NCI-H69 (cell line): ENCODE measurements around the gene CA9.
"Not testable (repeated sequence)": the region's sequence is repeated elsewhere in the genome, so short reads cannot be mapped to it uniquely, and the experiment has no call there.

Experiments
- DNase-seq: peaks from one replicate; lab custom pipeline; 2025; lab: John Stamatoyannopoulos, UW

The CA9 gene

GRCh38 chr9:35673132-35674024, at the start of gene CA9:
TSS of gene CA9 (plus strand) at chr9:35673928. CDS start at chr9:35673960, 32 bp downstream.
- DNase-seq: peak; percentile 67

DNA sequence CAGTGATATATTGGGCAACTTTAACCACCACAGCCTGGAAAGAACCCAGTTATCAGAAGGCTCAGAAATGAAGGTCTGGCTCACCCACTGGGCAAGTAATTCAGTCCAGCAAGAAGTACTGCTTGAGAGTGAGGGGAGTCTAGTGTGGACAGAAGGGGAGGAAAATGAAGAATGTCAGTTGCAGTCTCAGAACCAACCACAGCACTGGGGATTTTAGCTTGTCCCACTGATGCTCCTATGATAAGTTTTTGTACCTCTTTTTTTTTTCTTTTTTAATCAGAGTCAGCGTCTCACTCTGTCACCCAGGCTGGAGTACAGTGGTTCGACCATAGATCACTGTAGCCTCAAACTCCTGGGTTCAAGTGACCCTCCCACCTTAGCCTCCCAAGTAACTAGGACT, 46.2 kb upstream of the CA9 start:
- DNase-seq: no peak

GRCh38 chr9:35628389-35628991, 45.2 kb upstream of the CA9 start:
- no peak for DNase-seq

- no peak for DNase-seq
Observed at GRCh38 chr9:35629597-35629996, 44.1 kb upstream of the CA9 start.

- no peak for DNase-seq
Observed at GRCh38 chr9:35635730-35636129, 38.0 kb upstream of the CA9 start.

DNA sequence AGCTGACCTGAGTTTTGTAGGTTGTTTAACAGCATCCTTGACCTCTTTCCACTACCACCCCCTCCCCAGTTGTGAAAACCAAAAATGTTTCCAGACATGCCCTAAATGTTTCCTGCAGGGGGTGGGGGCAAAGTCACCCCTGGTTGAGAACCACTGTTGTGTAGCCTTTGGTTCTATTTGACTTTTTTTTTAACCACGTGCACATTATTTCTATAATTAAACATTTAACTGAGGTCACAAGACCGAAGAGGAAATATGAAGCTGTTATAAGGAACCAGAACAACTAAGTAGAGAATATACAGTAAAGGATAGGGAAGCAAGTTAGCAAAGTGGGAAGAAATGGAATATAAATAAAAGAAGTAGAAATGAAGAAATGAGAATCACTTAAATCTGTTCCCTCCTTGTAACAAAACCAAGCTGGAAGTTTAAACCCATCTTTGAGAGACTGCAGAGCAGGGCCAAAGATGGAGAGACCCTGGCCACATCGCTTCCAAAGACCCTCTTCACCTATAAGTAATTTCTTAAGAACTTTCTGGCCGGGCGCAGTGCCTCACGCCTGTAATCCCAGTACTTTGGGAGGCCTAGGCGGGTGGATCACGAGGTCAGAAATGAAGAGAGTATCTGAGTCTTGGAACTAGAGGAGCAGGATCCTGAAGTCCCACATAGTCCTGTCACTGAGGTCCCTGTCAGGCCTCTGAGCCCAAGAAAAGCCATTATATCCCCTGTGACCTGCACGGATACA, 37.4 kb upstream of the CA9 start:
- no peak for DNase-seq

DNA sequence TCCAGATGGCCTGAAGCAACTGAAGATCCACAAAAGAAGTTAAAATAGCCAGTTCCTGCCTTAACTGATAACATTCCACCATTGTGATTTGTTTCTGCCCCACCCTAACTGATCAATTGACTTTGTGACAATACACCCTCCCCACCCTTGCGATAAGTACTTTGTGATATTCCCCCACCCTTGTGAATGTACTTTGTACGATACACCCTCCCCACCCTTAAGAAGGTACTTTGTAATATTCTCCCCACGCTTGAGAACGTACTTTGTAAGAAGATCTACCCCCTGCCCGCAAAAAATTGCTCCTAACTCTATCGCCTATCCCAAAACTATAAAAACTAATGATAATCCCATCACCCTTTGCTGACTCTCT, 36.9 kb upstream of the CA9 start:
- not testable (repeated sequence) for DNase-seq

- DNase-seq: not testable (repeated sequence)
Observed at GRCh38 chr9:35637427-35637955, 36.2 kb upstream of the CA9 start.

DNA sequence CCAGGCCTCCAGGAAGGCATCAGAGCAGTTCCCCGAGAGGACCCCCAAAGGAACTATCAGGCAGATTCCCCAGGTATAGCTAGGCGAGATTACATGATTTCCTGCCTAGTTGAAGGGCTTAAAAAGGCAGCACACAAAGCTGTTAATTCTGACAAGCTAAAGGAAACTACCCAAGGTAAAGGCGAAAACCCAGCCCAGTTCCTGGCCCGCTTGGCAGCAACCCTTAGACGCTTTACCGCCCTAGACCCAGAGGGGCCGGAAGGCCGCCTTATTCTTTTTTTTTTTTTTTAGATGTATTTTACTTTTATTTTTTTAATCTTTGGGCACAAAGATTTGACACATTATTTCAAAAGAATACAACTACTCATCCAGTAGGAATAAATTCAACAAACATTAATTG, 35.0 kb upstream of the CA9 start:
- not testable (repeated sequence) for DNase-seq

DNA sequence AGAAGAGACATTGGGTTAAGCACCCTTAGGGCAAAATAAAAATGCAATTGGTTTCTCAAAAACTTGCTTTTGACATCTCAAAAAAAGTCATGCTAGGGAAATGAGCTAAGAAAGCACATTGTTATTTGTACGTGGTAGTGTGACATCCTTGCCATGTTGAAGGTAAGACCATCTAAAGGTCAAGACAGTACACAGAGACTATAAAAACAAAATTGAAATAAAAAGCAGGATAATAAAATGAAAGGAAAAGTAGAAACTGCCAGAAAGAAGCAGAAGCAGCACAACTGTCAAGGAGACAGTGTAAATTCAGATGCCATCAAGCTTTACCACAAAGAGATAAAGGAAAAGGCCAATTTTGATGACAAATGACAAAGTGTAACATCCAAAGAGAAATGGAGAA, 34.5 kb upstream of the CA9 start:
- DNase-seq: not testable (repeated sequence)

DNA sequence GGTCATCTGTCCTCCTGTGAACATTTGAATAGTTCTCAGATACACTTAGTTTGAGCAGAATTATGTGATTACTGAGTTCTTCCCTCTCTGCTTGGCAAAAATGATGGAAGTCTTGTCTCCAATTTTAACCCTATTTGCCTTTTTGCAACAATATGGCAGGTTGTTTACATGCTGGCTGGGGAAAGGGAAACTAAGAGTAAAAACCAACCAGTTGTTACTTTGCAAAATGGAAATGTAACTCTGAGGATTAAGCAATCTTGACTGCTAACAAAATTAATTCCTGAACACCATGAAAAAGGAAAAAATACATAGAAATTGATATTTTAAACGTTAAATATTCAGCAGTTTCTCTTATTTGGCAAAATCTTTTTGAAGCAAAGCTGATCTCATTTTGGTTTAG, 34.1 kb upstream of the CA9 start:
- DNase-seq: no peak

GRCh38 chr9:35640431-35640830, 33.3 kb upstream of the CA9 start:
- not testable (repeated sequence) for DNase-seq

DNA sequence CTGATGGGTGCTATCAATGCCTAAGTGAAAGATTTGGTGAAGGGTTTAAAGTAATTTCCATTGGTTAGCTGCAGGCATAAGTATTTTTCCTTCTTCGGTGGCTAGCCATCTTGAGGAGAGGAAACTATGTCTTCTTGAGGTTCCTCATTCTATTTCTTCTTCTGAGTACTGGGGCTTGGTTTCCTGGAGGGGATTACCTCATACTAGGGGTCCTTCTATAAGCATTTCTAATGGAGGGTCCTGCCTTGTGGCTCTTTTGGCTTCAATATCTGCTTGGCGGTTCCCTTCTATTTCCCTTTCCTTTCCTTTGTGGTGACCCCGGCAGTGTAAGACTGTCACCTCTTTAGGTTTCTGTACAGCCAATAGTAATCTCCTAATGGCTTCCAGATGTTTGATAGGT, 32.2 kb upstream of the CA9 start:
- DNase-seq: not testable (repeated sequence)

DNA sequence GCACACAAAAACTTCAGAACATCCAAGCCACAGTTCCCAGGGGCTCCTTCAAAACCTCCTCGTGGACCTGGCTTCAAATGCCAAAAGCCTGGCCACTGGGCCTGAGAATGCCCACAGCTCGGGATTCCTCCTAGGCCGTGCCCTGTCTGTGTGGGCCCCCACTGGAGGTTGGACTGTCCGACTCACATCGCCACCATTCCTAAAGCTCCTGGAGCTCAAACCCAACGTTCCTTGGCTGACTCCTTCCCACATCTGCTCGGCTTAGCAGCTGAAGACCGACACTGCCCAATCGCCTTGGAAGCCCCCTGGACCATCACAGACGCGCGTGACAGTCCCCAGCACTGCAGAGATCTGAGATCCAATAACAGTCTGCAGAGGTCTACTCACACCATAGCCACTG, 30.7 kb upstream of the CA9 start:
- no peak for DNase-seq

GRCh38 chr9:35645736-35646135, 28.0 kb upstream of the CA9 start:
- not testable (repeated sequence) for DNase-seq

- DNase-seq: peak; percentile 76
Observed at GRCh38 chr9:35646153-35646532, 27.6 kb upstream of the CA9 start.

- peak; percentile 94 for DNase-seq
Observed at GRCh38 chr9:35646533-35647265, 27.0 kb upstream of the CA9 start.

DNA sequence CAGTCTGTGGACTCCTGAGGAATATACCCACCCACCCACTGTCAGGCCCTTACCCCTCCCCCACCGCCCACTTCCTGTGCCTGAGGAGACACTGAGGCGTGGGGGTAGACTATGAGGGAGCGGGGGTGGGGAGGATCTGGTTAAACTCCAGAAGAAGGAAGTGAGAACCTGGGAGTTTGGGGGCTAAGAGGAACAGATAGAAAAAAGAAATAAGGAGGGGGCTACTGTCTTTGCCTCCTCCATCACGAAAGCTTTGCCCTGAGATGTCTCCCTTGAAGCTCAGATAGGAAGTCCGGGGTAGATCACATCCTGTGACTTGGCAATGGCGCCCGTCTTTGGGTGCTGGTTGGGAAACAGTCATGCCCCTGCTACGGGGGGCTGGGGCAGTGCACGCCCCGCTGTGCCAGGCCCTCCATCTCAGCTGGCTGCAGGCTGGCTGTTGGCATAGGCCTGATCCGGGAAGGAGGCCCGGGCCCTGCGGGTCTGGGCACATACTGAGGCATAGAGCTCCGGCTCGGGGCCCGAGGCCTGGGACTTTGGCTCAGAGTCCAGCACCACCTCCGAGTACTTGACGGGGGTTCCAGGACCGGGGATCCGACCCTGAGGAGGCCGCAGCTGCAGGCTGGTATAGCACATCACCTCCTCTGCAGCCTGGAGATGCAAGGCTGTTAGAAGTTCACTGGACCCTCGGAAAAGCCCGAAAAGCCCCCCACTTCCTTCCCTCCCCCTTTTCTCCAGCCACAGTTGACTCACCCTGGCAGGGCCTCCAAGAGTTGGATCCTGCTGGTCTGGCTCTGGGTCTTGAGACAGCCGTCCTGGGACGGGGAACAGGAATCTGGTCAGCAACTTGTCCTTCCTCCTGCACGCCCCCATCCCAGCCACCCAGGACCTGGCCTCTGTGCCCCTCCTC, 24.0 kb upstream of the CA9 start:
- no peak for DNase-seq

DNA sequence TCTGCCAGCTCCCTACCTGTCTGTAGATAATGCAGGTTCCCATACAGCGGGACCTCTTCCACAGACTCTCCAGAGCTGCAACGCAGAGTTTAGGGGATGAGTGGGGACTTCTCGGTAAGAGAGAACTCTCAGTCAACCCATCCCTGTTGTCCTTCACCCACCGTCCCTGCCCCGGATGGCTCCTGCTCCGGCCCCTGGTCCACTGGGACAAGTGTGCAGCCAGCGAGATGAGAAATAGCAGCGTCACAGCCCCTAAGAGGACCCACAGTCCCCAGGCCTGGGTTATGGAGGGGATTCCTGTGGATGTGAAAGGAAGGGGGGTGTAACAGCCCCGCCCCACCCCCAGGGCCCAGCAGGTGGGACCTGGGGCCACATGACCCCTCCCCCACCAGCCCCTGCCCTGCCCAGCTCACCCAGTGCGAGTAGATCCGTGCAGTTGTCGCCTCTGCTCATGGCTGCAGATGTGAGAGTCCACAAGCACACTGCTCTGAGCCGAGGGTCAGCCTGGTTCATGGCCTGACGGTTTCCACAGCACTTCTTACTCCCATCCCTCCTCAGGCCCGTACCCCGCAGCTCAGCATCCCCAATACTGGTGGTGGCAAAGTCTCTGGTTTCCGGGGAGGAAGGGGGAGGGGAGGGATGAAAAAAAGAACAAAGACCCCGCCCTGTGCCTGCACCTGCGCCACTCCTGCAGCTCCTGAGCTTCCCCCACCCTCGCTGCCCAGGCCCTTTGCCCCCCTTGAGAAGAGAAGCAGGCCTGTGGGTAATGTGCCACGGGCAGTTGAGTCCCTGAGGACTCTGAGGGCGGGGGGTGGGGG, 23.2 kb upstream of the CA9 start, which contains the start of gene SIT1:
Gene SIT1, minus strand, starts transcription at position 591 of the 818 bp plus-strand sequence. Its CDS starts 78 bp downstream, at position 513.
- DNase-seq: peak; percentile 45
